Neural cell (in vitro differentiated cells): ENCODE results near the gene CSTF1.

ENCODE experiments used
- EP300 ChIP-seq: fragments of 450-650 bp; conservative IDR thresholded peaks from 2 replicates; pipeline ENCODE4 v1.6.1; 2014; ENCODE audit warnings: antibody characterized with exemption, mild to moderate bottlenecking, moderate library complexity; ENCODE audit not compliant: poor library complexity, severe bottlenecking
- EZH2 ChIP-seq: fragments of 200-600, 300-800 bp; shearing (Covaris generic), sonication (generic); IDR thresholded peaks from 2 replicates; pipeline ENCODE4 v1.6.1; 2014; ENCODE audit warnings: antibody characterized with exemption, low read length, borderline replicate concordance, mild to moderate bottlenecking; ENCODE audit not compliant: insufficient read depth, poor library complexity, severe bottlenecking
- MXI1 ChIP-seq: fragments of 450-650 bp; conservative IDR thresholded peaks from 2 replicates; pipeline ENCODE4 v1.6.1; 2014; ENCODE audit warnings: antibody characterized with exemption, mild to moderate bottlenecking; ENCODE audit not compliant: poor library complexity, severe bottlenecking
- POLR2AphosphoS5 ChIP-seq: IDR thresholded peaks from 2 replicates; pipeline ENCODE4 v1.6.1; 2012
- SMC3 ChIP-seq: fragments of 450-650 bp; conservative IDR thresholded peaks from 2 replicates; pipeline ENCODE4 v1.6.1; 2014; ENCODE audit warnings: antibody characterized with exemption, mild to moderate bottlenecking, moderate library complexity; ENCODE audit not compliant: poor library complexity
- TAF1 ChIP-seq: IDR thresholded peaks from 2 replicates; pipeline ENCODE4 v1.6.1; 2012; ENCODE audit warnings: low read depth
- TF ChIP-seq, protein P1 (sequence below): fragments of 450-650 bp; IDR thresholded peaks from 2 replicates; pipeline ENCODE4 v1.5.1; 2014; ENCODE audit warnings: antibody characterized with exemption, mild to moderate bottlenecking, moderate library complexity; ENCODE audit not compliant: poor library complexity, severe bottlenecking
- TF ChIP-seq, protein P2 (sequence below): IDR thresholded peaks from 2 replicates; pipeline ENCODE4 v1.6.1; 2012; ENCODE audit warnings: borderline replicate concordance

- TF ChIP-seq, protein P1, sequence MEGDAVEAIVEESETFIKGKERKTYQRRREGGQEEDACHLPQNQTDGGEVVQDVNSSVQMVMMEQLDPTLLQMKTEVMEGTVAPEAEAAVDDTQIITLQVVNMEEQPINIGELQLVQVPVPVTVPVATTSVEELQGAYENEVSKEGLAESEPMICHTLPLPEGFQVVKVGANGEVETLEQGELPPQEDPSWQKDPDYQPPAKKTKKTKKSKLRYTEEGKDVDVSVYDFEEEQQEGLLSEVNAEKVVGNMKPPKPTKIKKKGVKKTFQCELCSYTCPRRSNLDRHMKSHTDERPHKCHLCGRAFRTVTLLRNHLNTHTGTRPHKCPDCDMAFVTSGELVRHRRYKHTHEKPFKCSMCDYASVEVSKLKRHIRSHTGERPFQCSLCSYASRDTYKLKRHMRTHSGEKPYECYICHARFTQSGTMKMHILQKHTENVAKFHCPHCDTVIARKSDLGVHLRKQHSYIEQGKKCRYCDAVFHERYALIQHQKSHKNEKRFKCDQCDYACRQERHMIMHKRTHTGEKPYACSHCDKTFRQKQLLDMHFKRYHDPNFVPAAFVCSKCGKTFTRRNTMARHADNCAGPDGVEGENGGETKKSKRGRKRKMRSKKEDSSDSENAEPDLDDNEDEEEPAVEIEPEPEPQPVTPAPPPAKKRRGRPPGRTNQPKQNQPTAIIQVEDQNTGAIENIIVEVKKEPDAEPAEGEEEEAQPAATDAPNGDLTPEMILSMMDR: no peak
- TF ChIP-seq, protein P2, sequence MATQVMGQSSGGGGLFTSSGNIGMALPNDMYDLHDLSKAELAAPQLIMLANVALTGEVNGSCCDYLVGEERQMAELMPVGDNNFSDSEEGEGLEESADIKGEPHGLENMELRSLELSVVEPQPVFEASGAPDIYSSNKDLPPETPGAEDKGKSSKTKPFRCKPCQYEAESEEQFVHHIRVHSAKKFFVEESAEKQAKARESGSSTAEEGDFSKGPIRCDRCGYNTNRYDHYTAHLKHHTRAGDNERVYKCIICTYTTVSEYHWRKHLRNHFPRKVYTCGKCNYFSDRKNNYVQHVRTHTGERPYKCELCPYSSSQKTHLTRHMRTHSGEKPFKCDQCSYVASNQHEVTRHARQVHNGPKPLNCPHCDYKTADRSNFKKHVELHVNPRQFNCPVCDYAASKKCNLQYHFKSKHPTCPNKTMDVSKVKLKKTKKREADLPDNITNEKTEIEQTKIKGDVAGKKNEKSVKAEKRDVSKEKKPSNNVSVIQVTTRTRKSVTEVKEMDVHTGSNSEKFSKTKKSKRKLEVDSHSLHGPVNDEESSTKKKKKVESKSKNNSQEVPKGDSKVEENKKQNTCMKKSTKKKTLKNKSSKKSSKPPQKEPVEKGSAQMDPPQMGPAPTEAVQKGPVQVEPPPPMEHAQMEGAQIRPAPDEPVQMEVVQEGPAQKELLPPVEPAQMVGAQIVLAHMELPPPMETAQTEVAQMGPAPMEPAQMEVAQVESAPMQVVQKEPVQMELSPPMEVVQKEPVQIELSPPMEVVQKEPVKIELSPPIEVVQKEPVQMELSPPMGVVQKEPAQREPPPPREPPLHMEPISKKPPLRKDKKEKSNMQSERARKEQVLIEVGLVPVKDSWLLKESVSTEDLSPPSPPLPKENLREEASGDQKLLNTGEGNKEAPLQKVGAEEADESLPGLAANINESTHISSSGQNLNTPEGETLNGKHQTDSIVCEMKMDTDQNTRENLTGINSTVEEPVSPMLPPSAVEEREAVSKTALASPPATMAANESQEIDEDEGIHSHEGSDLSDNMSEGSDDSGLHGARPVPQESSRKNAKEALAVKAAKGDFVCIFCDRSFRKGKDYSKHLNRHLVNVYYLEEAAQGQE: no peak
- TF ChIP-seq EP300 (no peak), EZH2 (no peak), POLR2AphosphoS5 (no peak), MXI1 (no peak), TAF1 (no peak), SMC3 (no peak)
These were observed 34.5 kb downstream of the CSTF1 start for GRCh38 chr20:56426926-56427325.
